Breast epithelium (tissue), 3 donors: ENCODE measurements around the gene RMND5A.
"Not testable (repeated sequence)": the region's sequence is repeated elsewhere in the genome, so short reads cannot be mapped to it uniquely, and the experiment has no call there.

ENCODE experiments used
- POLR2A ChIP-seq: fragments of 450-650 bp; IDR thresholded peaks from one replicate; pipeline ENCODE4 v1.6.1; 2016; ENCODE audit warnings: antibody characterized with exemption, mild to moderate bottlenecking, moderate library complexity
- POLR2AphosphoS5 ChIP-seq, 3 donors: sonication (generic); formaldehyde crosslinking; IDR thresholded peaks; one replicate each; pipeline ENCODE4 v1.6.1; 2017; ENCODE audit warnings: antibody characterized with exemption in 3 of 3
- TF ChIP-seq, protein P1 (sequence below), 3 donors: fragments of 450-650 bp; IDR thresholded peaks; one replicate each; pipeline ENCODE4 v1.5.1; 2016 to 2017; ENCODE audit warnings: antibody characterized with exemption in 3 of 3, mild to moderate bottlenecking in 3 of 3, moderate library complexity in 3 of 3

- TF ChIP-seq, protein P1, sequence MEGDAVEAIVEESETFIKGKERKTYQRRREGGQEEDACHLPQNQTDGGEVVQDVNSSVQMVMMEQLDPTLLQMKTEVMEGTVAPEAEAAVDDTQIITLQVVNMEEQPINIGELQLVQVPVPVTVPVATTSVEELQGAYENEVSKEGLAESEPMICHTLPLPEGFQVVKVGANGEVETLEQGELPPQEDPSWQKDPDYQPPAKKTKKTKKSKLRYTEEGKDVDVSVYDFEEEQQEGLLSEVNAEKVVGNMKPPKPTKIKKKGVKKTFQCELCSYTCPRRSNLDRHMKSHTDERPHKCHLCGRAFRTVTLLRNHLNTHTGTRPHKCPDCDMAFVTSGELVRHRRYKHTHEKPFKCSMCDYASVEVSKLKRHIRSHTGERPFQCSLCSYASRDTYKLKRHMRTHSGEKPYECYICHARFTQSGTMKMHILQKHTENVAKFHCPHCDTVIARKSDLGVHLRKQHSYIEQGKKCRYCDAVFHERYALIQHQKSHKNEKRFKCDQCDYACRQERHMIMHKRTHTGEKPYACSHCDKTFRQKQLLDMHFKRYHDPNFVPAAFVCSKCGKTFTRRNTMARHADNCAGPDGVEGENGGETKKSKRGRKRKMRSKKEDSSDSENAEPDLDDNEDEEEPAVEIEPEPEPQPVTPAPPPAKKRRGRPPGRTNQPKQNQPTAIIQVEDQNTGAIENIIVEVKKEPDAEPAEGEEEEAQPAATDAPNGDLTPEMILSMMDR (IDR thresholded peaks at IDR 0.05) = not testable (repeated sequence)
- TF ChIP-seq POLR2A; POLR2AphosphoS5 (IDR thresholded peaks at IDR 0.05): not testable (repeated sequence)
Measured at GRCh38 chr2:86739889-86740288, 19.8 kb downstream of the RMND5A start.
